Upper lobe of left lung (tissue), 4 donors: ENCODE results near the gene NDUFA6.

ENCODE experiments used
- CTCF ChIP-seq, 6 experiments: fragments of 450-650 bp in 4 of 6; fragments of 200-600 bp in 2 of 6; sonication (generic) in 2 of 6; IDR thresholded peaks; one replicate each; pipeline ENCODE4 v1.5.1; 2016 to 2019; ENCODE audit warnings: antibody characterized with exemption in 6 of 6
- EP300 ChIP-seq, 4 donors: sonication (generic); formaldehyde crosslinking; IDR thresholded peaks; one replicate each; pipeline ENCODE4 v1.5.1; 2017; ENCODE audit warnings: antibody characterized with exemption in 4 of 4, control low read depth in 2 of 4

- no peak for TF ChIP-seq EP300 (IDR thresholded peaks at IDR 0.05)
- no peak for TF ChIP-seq CTCF (IDR thresholded peaks at IDR 0.05)
These were observed 26.4 kb upstream of the NDUFA6 start for GRCh38 chr22:42116848-42117424.
